IMR-90 (cell line): ENCODE data around the gene FAM110A. TPM values are rescaled to one million over a fixed set of nuclear protein-coding genes. Genes with fewer than 3 reads are reported as not detected.

Source experiments
- ATAC-seq: fragments of 200-7000 bp; cut with Tn5 transposase; 2 replicates; pipeline ENCODE4 v1.9.1; 2020; ENCODE audit warnings: low read depth, mild to moderate bottlenecking, moderate library complexity
- BruUV-seq: library from RNA; stranded (reverse); fragments of 400-500 nt; replicated peaks from 2 replicates; lab custom pipeline; 2021; lab: Mats Ljungman, UMichigan
- CTCF ChIA-PET: fragments of 300-600 bp; formaldehyde crosslinking; extraction: SDS; loops from one replicate; lab custom pipeline; 2021; ENCODE audit warnings: antibody characterized with exemption; lab: Yijun Ruan, JAX
- POLR2A ChIA-PET: fragments of 300-600 bp; sonication (Branson Sonifier 250); formaldehyde crosslinking; loops from one replicate; lab custom pipeline; 2022; ENCODE audit warnings: antibody characterized with exemption; ENCODE audit not compliant: unreplicated experiment; lab: Charles Lee
- DNase-seq: peaks from one replicate; pipeline ENCODE4 v3.0.0; 2013
- H2AFZ ChIP-seq: replicated peaks from 2 replicates; pipeline ENCODE3; 2013; ENCODE audit warnings: low read length, mild to moderate bottlenecking; ENCODE audit not compliant: poor library complexity
- H2AK5ac ChIP-seq: 2 replicates; pipeline ENCODE4 v1.6.1; 2013; ENCODE audit warnings: low read depth, low read length, inconsistent platforms
- H2AK9ac ChIP-seq: replicated peaks from 2 replicates; pipeline ENCODE3; 2013; ENCODE audit warnings: mild to moderate bottlenecking, low read depth, low read length, moderate library complexity; ENCODE audit not compliant: poor library complexity
- H2BK120ac ChIP-seq: 2 replicates; pipeline ENCODE4 v1.6.1; 2013; ENCODE audit warnings: low read depth, low read length, inconsistent platforms
- H2BK15ac ChIP-seq: 3 replicates; pipeline ENCODE4 v1.6.1; 2013; ENCODE audit warnings: low read depth, low read length, inconsistent platforms
- H2BK20ac ChIP-seq: 2 replicates; pipeline ENCODE4 v1.6.1; 2013; ENCODE audit warnings: low read depth, mild to moderate bottlenecking, inconsistent platforms, low read length, moderate library complexity
- H2BK5ac ChIP-seq: 2 replicates; pipeline ENCODE4 v1.6.1; 2013; ENCODE audit warnings: mild to moderate bottlenecking, low read depth, low read length, inconsistent platforms; ENCODE audit not compliant: poor library complexity, severe bottlenecking
- H3K14ac ChIP-seq: replicated peaks from 2 replicates; pipeline ENCODE4 v1.6.1; 2013; ENCODE audit warnings: low read depth, low read length, inconsistent platforms
- H3K18ac ChIP-seq: 2 replicates; pipeline ENCODE4 v1.6.1; 2013; ENCODE audit warnings: low read depth, low read length, control low read depth
- H3K23ac ChIP-seq: 2 replicates; pipeline ENCODE4 v1.6.1; 2013; ENCODE audit warnings: low read depth, low read length, inconsistent platforms
- H3K27ac ChIP-seq: 2 replicates; pipeline ENCODE4 v1.5.1; 2013; ENCODE audit warnings: mild to moderate bottlenecking, control low read depth, low read length; ENCODE audit not compliant: insufficient read depth
- H3K27me3 ChIP-seq: 2 replicates; pipeline ENCODE4 v1.6.1; 2013; ENCODE audit warnings: low read length; ENCODE audit not compliant: control insufficient read depth, insufficient read depth
- H3K36me3 ChIP-seq: 2 replicates; pipeline ENCODE4 v1.6.1; 2013; ENCODE audit warnings: low read length, mixed read lengths; ENCODE audit not compliant: control insufficient read depth, insufficient read depth
- H3K4ac ChIP-seq: 2 replicates; pipeline ENCODE4 v1.6.1; 2013; ENCODE audit warnings: low read depth, low read length, inconsistent platforms
- H3K4me1 ChIP-seq: 2 replicates; pipeline ENCODE4 v1.6.1; 2013; ENCODE audit warnings: low read length, mixed read lengths; ENCODE audit not compliant: control insufficient read depth, insufficient read depth
- H3K4me2 ChIP-seq: 2 replicates; pipeline ENCODE4 v1.6.1; 2013; ENCODE audit warnings: low read depth, mild to moderate bottlenecking, control low read depth, low read length, moderate library complexity
- H3K4me3 ChIP-seq: 2 replicates; pipeline ENCODE4 v1.5.1; 2013; ENCODE audit warnings: low read depth, mild to moderate bottlenecking, control low read depth, low read length, moderate library complexity; ENCODE audit not compliant: insufficient read depth
- H3K56ac ChIP-seq: 2 replicates; pipeline ENCODE4 v1.6.1; 2013; ENCODE audit warnings: low read length, inconsistent platforms; ENCODE audit not compliant: insufficient read depth; ENCODE audit errors: extremely low read depth
- H3K79me1 ChIP-seq, 2 experiments: 2 replicates each; pipeline ENCODE4 v1.6.1; 2013; ENCODE audit warnings: low read length in 2 of 2, inconsistent platforms in 1 of 2, low read depth in 1 of 2
- H3K9ac ChIP-seq: 2 replicates; pipeline ENCODE4 v1.6.1; 2013; ENCODE audit warnings: low read depth, low read length, control low read depth
- H3K9me1 ChIP-seq: 2 replicates; pipeline ENCODE4 v1.6.1; 2013; ENCODE audit warnings: low read length, inconsistent platforms; ENCODE audit not compliant: insufficient read depth
- H3K9me3 ChIP-seq: 2 replicates; pipeline ENCODE4 v1.6.1; 2013; ENCODE audit warnings: low read length; ENCODE audit not compliant: control insufficient read depth, insufficient read depth
- H4K20me1 ChIP-seq: 2 replicates; pipeline ENCODE4 v1.6.1; 2013; ENCODE audit warnings: low read length, inconsistent platforms; ENCODE audit not compliant: insufficient read depth
- H4K5ac ChIP-seq: 2 replicates; pipeline ENCODE4 v1.6.1; 2013; ENCODE audit warnings: mild to moderate bottlenecking, low read depth, low read length, control low read depth
- H4K8ac ChIP-seq, 2 experiments: 2 replicates each; pipeline ENCODE4 v1.6.1; 2013; ENCODE audit warnings: low read depth in 2 of 2, low read length in 2 of 2, control low read depth in 1 of 2, inconsistent platforms in 1 of 2
- H4K91ac ChIP-seq: 2 replicates; pipeline ENCODE4 v1.6.1; 2013; ENCODE audit warnings: low read depth, low read length, inconsistent platforms; ENCODE audit not compliant: insufficient read depth
- CTCF ChIP-seq: conservative IDR thresholded peaks from 2 replicates; pipeline ENCODE4 v1.5.1; 2012; ENCODE audit warnings: mild to moderate bottlenecking, low read depth, low read length, improper control_type of control experiment
- MAFK ChIP-seq: IDR thresholded peaks from 2 replicates; pipeline ENCODE4 v1.6.1; 2012; ENCODE audit warnings: low read depth, low read length, improper control_type of control experiment
- MAZ ChIP-seq: IDR thresholded peaks from 2 replicates; pipeline ENCODE4 v1.6.1; 2012; ENCODE audit warnings: low read depth, mild to moderate bottlenecking, low read length, improper control_type of control experiment, moderate library complexity, borderline replicate concordance
- MXI1 ChIP-seq: IDR thresholded peaks from 2 replicates; pipeline ENCODE4 v1.6.1; 2012; ENCODE audit warnings: low read depth, mild to moderate bottlenecking, low read length, moderate library complexity, borderline replicate concordance
- USF2 ChIP-seq: fragments of 150-350 bp; IDR thresholded peaks from 2 replicates; pipeline ENCODE4 v1.6.1; 2017; ENCODE audit warnings: mild to moderate bottlenecking, antibody characterized with exemption, low read length, low read depth
- WGBS, 2 experiments: methylation state at CpG; one replicate each; pipeline versions ENCODE4 v1.1.5 to v1.1.7; 2013; ENCODE audit warnings: missing lambda C conversion rate in 2 of 2; ENCODE audit not compliant: insufficient read length in 1 of 2; ENCODE audit errors: extremely low coverage in 2 of 2; 5-methylcytosine and 5-hydroxymethylcytosine counted together
- dilution Hi-C: fragments of 300-500 bp; cut with HindIII; formaldehyde crosslinking; loops from one replicate; pipeline ENCODE4 v1.14.3; 2018; ENCODE audit warnings: low sequenced_read_pairs; ENCODE audit not compliant: unreplicated experiment
- in situ Hi-C: fragments of 300-500 bp; cut with MboI; formaldehyde crosslinking; loops from 3 replicates; pipeline ENCODE4 v1.14.3; 2019; ENCODE audit warnings: low sequenced_read_pairs, inconsistent platforms, mixed read lengths
- intact Hi-C: fragments of 100-400 bp; cut with micrococcal nuclease; formaldehyde crosslinking; loops from 2 replicates; pipeline ENCODE4 v1.10.0; 2022
- polyA plus RNA-seq, 3 experiments: library from polyadenylated mRNA; depleted of rRNA; stranded (reverse); fragments of >200 nt; gene quantifications; 2 replicates each; pipeline ENCODE4 v1.2.3, GENCODE V29; 2012; ENCODE audit warnings: low replicate concordance in 1 of 3
- total RNA-seq: library from RNA; depleted of rRNA; stranded (reverse); fragments of >200 nt; gene quantifications from 2 replicates; pipeline ENCODE4 v1.2.3, GENCODE V29; 2012

FAM110A gene
- total and polyA plus RNA-seq, 2 of the 4 experiments (the other 2 are of a cell fraction) = 0.36 to 3.6 TPM

DNA sequence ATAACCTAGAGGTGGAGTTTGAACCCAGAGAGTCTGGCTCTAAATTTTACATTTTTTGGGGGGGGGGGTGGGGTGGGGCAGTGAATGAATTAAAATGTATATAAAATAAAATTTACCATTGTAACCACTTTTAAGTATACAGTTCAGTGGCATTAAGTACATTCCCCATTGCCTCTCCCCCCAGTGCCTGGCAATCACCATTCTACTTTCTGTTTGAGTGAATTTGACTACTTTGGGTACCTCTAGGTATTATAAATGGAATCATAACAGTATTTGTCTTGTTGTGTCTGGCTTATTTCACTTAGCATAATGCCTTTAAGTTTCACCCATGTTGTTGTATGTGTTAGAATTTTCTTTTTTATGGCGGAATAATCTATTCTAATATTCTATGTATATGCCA is 2.7 kb downstream of the FAM110A start:
- no CpG with 5 or more reads among the region's 1 CpG for WGBS, 2 experiments
- Histone ChIP-seq H3K14ac (no peak overlapping the region), H3K4ac (no peak overlapping the region), H3K9me3 (no peaks in the 10 kb centered on the region), H3K9me1 (peaks cover 13% of the 10 kb centered on the region; the same call in 1 of the 2 replicates), H3K9ac (no peak overlapping the region), H2BK5ac (no peak overlapping the region), H2BK15ac (no peak overlapping the region), H3K4me2 (no peak overlapping the region), H3K27ac (no peak overlapping the region), H4K8ac (no peak overlapping the region), H4K5ac (no peak overlapping the region), H2AK9ac (no peak overlapping the region), H3K4me1 (peaks cover 6% of the 10 kb centered on the region; the same call in 1 of the 2 replicates), H4K91ac (no peak overlapping the region), H3K23ac (no peak overlapping the region), H3K18ac (no peak overlapping the region), H2BK20ac (no peak overlapping the region), H2AK5ac (no peak overlapping the region), H2AFZ (no peak overlapping the region), H3K27me3 (no peaks in the 10 kb centered on the region), H2BK120ac (no peak overlapping the region), H3K4me3 (no peak overlapping the region), H3K36me3 (no peaks in the 10 kb centered on the region), H3K56ac (no peak overlapping the region), H4K20me1 (no peaks in the 10 kb centered on the region), H3K79me1 (peaks cover 24 to 46% of the 10 kb centered on the region in 2 experiments)
- TF ChIP-seq MAFK (no peak), CTCF (no peak), MAZ (no peak), MXI1 (no peak), USF2 (no peak)
- intact Hi-C loops (no loop called here), dilution Hi-C loops (no loop called here), in situ Hi-C loops (no loop called here)
- no TSS peak for BruUV-seq
- CTCF ChIA-PET = no interaction called here
- DNase-seq (no peak), ATAC-seq (no peak)
- POLR2A ChIA-PET = interaction anchor here (0.6 kb wide), 1 partner anchor 111 kb away, joined by 4 read pairs; no protein-coding TSS in a partner anchor
